DND-41 (cell line): ENCODE results near the gene CCR7.
A peak's percentile ranks its signal among the peaks of the same experiment; 100 is the strongest.

Experiments used
- ATAC-seq: fragments of 200-7000 bp; cut with Tn5 transposase; 3 replicates; pipeline ENCODE4 v1.9.1; 2021; ENCODE audit warnings: low read depth; ENCODE audit not compliant: insufficient read depth
- DNase-seq: peaks from one replicate; pipeline ENCODE4 v3.0.0-alpha.2; 2020
- H2AFZ ChIP-seq: 2 replicates; pipeline ENCODE4 v1.6.0; 2012; ENCODE audit warnings: low read depth, low read length
- H3K27ac ChIP-seq: 2 replicates; pipeline ENCODE4 v1.5.1; 2012; ENCODE audit warnings: low read length, inconsistent platforms
- H3K27me3 ChIP-seq: fragments of 200-600 bp; sonication (generic); 2 replicates; pipeline ENCODE4 v1.6.0; 2012; ENCODE audit warnings: low read length, mild to moderate bottlenecking, inconsistent platforms; ENCODE audit not compliant: insufficient read depth, poor library complexity
- H3K36me3 ChIP-seq: 2 replicates; pipeline ENCODE4 v1.5.1; 2012; ENCODE audit warnings: low read length, inconsistent platforms; ENCODE audit not compliant: insufficient read depth
- H3K4me1 ChIP-seq: 2 replicates; pipeline ENCODE4 v1.5.1; 2012; ENCODE audit warnings: mild to moderate bottlenecking, low read length; ENCODE audit not compliant: insufficient read depth
- H3K4me2 ChIP-seq: 2 replicates; pipeline ENCODE4 v1.6.0; 2012; ENCODE audit warnings: mild to moderate bottlenecking, moderate library complexity, low read length, inconsistent platforms; ENCODE audit not compliant: insufficient read depth
- H3K4me3 ChIP-seq, 2 experiments: fragments of 200-600 bp in 1 of 2; shearing (Covaris generic) in 1 of 2; 2 replicates each; pipeline ENCODE4 v1.5.1; 2012 to 2016; ENCODE audit warnings: inconsistent platforms in 2 of 2, low read length in 2 of 2, mild to moderate bottlenecking in 2 of 2, low read depth in 1 of 2, moderate library complexity in 1 of 2
- H3K79me2 ChIP-seq: 2 replicates; pipeline ENCODE4 v1.6.0; 2012; ENCODE audit warnings: low read length, inconsistent platforms; ENCODE audit not compliant: insufficient read depth
- H3K9ac ChIP-seq: 2 replicates; pipeline ENCODE4 v1.6.0; 2012; ENCODE audit warnings: low read depth, mild to moderate bottlenecking, inconsistent platforms, low read length, moderate library complexity
- H3K9me3 ChIP-seq: 2 replicates; pipeline ENCODE4 v1.5.1; 2012; ENCODE audit warnings: low read length, moderate library complexity, mild to moderate bottlenecking, inconsistent platforms; ENCODE audit not compliant: insufficient read depth, severe bottlenecking
- H4K20me1 ChIP-seq: 2 replicates; pipeline ENCODE4 v1.6.0; 2012; ENCODE audit warnings: low read length; ENCODE audit not compliant: insufficient read depth
- EZH2 ChIP-seq: IDR thresholded peaks from 3 replicates; pipeline ENCODE4 v1.6.1; 2012; ENCODE audit warnings: borderline replicate concordance, low read depth, mild to moderate bottlenecking, moderate library complexity, low read length, inconsistent platforms; ENCODE audit not compliant: severe bottlenecking
- TF ChIP-seq, protein P1 (sequence below): IDR thresholded peaks from 2 replicates; pipeline ENCODE4 v1.5.1; 2012; ENCODE audit warnings: borderline replicate concordance, low read length, moderate library complexity, mild to moderate bottlenecking; ENCODE audit not compliant: poor library complexity, severe bottlenecking; ENCODE audit errors: extremely low read depth

Gene CCR7

GRCh38 chr17:40558300-40558889, 6.9 kb downstream of the CCR7 start:
- H3K9ac ChIP-seq = peak overlapping the region; percentile 59
- H3K27ac ChIP-seq = peak overlapping the region; percentile 96
- ATAC-seq (no peak), DNase-seq (no peak)
- peak overlapping the region in 1 of 2 experiments; percentile 43; a peak in 1 of 4 replicates for H3K4me3 ChIP-seq
- H3K9me3 ChIP-seq = no peaks in the 10 kb centered on the region
- no peak overlapping the region for H2AFZ ChIP-seq
- H3K27me3 ChIP-seq = no peaks in the 10 kb centered on the region
- peak overlapping the region; percentile 56; the same call in 1 of the 2 replicates for H3K4me2 ChIP-seq
- TF ChIP-seq, protein P1, sequence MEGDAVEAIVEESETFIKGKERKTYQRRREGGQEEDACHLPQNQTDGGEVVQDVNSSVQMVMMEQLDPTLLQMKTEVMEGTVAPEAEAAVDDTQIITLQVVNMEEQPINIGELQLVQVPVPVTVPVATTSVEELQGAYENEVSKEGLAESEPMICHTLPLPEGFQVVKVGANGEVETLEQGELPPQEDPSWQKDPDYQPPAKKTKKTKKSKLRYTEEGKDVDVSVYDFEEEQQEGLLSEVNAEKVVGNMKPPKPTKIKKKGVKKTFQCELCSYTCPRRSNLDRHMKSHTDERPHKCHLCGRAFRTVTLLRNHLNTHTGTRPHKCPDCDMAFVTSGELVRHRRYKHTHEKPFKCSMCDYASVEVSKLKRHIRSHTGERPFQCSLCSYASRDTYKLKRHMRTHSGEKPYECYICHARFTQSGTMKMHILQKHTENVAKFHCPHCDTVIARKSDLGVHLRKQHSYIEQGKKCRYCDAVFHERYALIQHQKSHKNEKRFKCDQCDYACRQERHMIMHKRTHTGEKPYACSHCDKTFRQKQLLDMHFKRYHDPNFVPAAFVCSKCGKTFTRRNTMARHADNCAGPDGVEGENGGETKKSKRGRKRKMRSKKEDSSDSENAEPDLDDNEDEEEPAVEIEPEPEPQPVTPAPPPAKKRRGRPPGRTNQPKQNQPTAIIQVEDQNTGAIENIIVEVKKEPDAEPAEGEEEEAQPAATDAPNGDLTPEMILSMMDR = no peak
- peaks cover 17% of the 10 kb centered on the region for H3K79me2 ChIP-seq
- peaks cover 8% of the 10 kb centered on the region; the same call in 1 of the 2 replicates for H3K36me3 ChIP-seq
- H3K4me1 ChIP-seq = peaks cover 98% of the 10 kb centered on the region
- H4K20me1 ChIP-seq = no peaks in the 10 kb centered on the region

- Histone ChIP-seq H3K36me3 (peaks cover 8% of the 10 kb centered on the region; the same call in 1 of the 2 replicates), H2AFZ (no peak overlapping the region), H3K79me2 (peaks cover 17% of the 10 kb centered on the region), H3K27ac (peak overlapping the region; percentile 96), H3K4me3 (peak overlapping the region in 1 of 2 experiments; percentile 43; a peak in 2 of 4 replicates), H3K27me3 (no peaks in the 10 kb centered on the region), H3K4me1 (peaks cover 100% of the 10 kb centered on the region), H3K9ac (peak overlapping the region; percentile 59), H3K4me2 (peak overlapping the region; percentile 56), H3K9me3 (no peaks in the 10 kb centered on the region), H4K20me1 (no peaks in the 10 kb centered on the region)
- TF ChIP-seq, protein P1 = no peak
- no peak for TF ChIP-seq EZH2
- DNase-seq (peak; percentile 84), ATAC-seq (peak; percentile 60)
Measured at GRCh38 chr17:40557531-40558299, 7.6 kb downstream of the CCR7 start.

DNA sequence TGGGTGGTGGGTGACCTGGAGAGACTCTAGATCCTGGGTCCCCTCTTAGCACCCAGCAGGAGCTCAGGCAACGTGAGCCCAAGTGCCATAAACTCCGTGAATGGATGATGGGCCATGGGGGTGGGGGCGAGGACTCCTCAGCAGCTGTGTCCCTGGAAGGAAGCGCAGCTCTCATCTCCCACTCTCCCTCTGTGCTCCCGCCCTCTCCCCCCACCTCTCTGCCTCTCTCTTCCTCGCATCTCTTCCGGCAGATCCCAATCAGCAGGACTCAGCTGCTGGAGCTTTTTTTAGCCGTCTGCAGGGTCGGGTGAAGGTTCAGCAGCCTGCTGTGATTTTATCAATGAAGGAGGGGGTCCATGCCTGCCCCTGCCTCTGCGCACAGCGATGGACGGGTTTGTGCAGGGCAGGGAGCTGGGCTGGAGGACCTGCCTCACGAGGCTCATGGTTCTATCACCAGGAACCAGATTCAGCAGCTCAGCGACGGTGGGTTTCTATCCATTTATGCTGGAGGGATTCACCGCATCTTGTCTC, 8.3 kb downstream of the CCR7 start:
- no peaks in the 10 kb centered on the region for H3K9me3 ChIP-seq
- peaks cover 100% of the 10 kb centered on the region for H3K4me1 ChIP-seq
- peaks cover 17% of the 10 kb centered on the region for H3K79me2 ChIP-seq
- peak overlapping the region; percentile 59 for H3K9ac ChIP-seq
- peak overlapping the region; percentile 96 for H3K27ac ChIP-seq
- no peaks in the 10 kb centered on the region for H3K27me3 ChIP-seq
- H3K4me2 ChIP-seq = peak overlapping the region; percentile 56
- TF ChIP-seq, protein P1 = no peak
- no peak for TF ChIP-seq EZH2
- peak; percentile 80 for DNase-seq
- H3K4me3 ChIP-seq = peak overlapping the region in 1 of 2 experiments; percentile 43; a peak in 2 of 4 replicates
- no peak overlapping the region for H2AFZ ChIP-seq
- no peaks in the 10 kb centered on the region for H4K20me1 ChIP-seq
- ATAC-seq = peak; percentile 31
- H3K36me3 ChIP-seq = peaks cover 8% of the 10 kb centered on the region; the same call in 1 of the 2 replicates
